HEK293 (cell line): ENCODE results near the gene DSG3.

Experiments
- ZNF184 ChIP-seq: fragments of 450-650 bp; IDR thresholded peaks from 2 replicates; pipeline ENCODE4 v1.5.1; 2018; ENCODE audit warnings: missing biosample characterization, mild to moderate bottlenecking, missing genetic modification characterization
- ZNF24 ChIP-seq: fragments of 450-650 bp; formaldehyde crosslinking; IDR thresholded peaks from 2 replicates; pipeline ENCODE4 v1.5.1; 2016; ENCODE audit warnings: missing biosample characterization, missing genetic modification characterization
- ZNF274 ChIP-seq, 2 experiments: fragments of 200-500 bp in 1 of 2; fragments of 450-650 bp in 1 of 2; sonication (Bioruptor generic) in 1 of 2; formaldehyde crosslinking in 1 of 2; IDR thresholded peaks; 2 replicates each; pipeline versions ENCODE4 v1.5.1 to v1.6.1; 2014 to 2016; ENCODE audit warnings: borderline replicate concordance in 1 of 2, inconsistent platforms in 1 of 2, low read length in 1 of 2, missing biosample characterization in 1 of 2, missing genetic modification characterization in 1 of 2
- TF ChIP-seq, protein P1 (sequence below): fragments of 450-650 bp; formaldehyde crosslinking; IDR thresholded peaks from 2 replicates; pipeline ENCODE4 v1.5.1; 2016; ENCODE audit warnings: missing biosample characterization, missing genetic modification characterization, low read depth
- TF ChIP-seq, protein P2 (sequence below): fragments of 450-650 bp; formaldehyde crosslinking; IDR thresholded peaks from 2 replicates; pipeline ENCODE4 v1.5.1; 2016; ENCODE audit warnings: missing biosample characterization, missing genetic modification characterization

DNA sequence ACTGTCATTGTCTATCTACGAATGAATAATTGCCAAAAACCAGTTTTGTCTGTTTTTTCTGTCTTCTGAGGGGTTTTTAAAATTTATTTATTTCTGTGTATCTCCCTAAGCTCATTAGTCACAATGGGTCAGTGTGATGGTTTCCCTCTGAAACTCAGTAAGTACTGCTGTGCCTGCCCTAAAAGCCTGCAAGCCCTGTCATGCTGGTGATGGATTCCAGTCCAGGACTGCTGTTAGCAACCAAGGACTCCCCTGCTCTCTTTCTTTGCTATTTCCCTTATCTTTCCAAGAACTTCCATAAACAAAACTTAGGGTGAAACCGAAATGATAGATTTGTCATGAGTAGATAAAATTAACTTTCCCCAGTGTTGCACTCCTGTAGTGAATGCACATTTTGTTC, 38.6 kb downstream of the DSG3 start:
- TF ChIP-seq ZNF274 (IDR thresholded peaks at IDR 0.05; ENCODE audit: low read length) (no peak), ZNF274 (tag by site-specific recombination; IDR thresholded peaks at IDR 0.05; ENCODE audit: borderline replicate concordance) (no peak), ZNF184 (tag by site-specific recombination) (no peak), ZNF24 (tag by site-specific recombination) (no peak)
- TF ChIP-seq, protein P1, sequence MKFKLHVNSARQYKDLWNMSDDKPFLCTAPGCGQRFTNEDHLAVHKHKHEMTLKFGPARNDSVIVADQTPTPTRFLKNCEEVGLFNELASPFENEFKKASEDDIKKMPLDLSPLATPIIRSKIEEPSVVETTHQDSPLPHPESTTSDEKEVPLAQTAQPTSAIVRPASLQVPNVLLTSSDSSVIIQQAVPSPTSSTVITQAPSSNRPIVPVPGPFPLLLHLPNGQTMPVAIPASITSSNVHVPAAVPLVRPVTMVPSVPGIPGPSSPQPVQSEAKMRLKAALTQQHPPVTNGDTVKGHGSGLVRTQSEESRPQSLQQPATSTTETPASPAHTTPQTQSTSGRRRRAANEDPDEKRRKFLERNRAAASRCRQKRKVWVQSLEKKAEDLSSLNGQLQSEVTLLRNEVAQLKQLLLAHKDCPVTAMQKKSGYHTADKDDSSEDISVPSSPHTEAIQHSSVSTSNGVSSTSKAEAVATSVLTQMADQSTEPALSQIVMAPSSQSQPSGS (tag by site-specific recombination), result no peak
- TF ChIP-seq, protein P2, sequence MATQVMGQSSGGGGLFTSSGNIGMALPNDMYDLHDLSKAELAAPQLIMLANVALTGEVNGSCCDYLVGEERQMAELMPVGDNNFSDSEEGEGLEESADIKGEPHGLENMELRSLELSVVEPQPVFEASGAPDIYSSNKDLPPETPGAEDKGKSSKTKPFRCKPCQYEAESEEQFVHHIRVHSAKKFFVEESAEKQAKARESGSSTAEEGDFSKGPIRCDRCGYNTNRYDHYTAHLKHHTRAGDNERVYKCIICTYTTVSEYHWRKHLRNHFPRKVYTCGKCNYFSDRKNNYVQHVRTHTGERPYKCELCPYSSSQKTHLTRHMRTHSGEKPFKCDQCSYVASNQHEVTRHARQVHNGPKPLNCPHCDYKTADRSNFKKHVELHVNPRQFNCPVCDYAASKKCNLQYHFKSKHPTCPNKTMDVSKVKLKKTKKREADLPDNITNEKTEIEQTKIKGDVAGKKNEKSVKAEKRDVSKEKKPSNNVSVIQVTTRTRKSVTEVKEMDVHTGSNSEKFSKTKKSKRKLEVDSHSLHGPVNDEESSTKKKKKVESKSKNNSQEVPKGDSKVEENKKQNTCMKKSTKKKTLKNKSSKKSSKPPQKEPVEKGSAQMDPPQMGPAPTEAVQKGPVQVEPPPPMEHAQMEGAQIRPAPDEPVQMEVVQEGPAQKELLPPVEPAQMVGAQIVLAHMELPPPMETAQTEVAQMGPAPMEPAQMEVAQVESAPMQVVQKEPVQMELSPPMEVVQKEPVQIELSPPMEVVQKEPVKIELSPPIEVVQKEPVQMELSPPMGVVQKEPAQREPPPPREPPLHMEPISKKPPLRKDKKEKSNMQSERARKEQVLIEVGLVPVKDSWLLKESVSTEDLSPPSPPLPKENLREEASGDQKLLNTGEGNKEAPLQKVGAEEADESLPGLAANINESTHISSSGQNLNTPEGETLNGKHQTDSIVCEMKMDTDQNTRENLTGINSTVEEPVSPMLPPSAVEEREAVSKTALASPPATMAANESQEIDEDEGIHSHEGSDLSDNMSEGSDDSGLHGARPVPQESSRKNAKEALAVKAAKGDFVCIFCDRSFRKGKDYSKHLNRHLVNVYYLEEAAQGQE (tag by site-specific recombination), result no peak
